GM21786 (cell line): ENCODE results near the gene CPVL.

Experiments
- ATAC-seq: cut with Tn5 transposase; IDR thresholded peaks from one replicate; pipeline ENCODE4 v1.9.1; 2021; ENCODE audit not compliant: unreplicated experiment

Gene CPVL

DNA sequence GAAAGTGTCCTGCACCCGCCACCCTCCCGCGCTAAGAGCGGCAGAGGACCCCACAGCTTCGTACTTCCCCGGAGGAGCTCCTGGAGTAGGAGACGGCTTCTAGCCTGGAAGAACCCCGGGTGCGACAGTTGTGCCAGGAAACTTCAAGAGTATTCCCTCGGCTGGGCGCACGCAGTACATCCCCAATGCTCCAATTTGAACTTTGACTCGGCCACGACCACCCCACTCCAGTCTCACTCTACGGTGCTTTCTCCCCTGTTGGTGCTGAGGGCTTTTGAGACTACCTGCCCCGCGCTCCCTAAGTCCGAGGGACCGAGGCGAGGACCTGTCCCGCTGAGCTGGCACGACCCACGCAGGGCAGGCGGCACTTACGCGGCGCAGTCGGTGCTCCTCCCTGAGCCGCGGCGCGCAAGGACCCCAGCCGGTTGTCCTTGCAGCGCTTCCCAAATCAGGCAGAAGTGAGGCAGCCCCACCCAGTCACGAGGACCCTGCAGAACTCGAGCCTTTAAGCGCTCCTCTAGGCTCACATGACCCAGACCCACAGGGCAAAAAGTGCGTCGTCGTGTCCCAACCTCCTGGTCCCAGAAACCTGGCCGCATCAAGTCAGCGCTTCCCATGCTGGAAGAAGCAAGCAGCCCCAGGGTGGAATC, at the start of gene CPVL:
CPVL (minus strand) TSS at position 481 of the 650 bp plus-strand sequence. CDS start 25,476 bp downstream, outside the sequence.
- ATAC-seq: no peak

DNA sequence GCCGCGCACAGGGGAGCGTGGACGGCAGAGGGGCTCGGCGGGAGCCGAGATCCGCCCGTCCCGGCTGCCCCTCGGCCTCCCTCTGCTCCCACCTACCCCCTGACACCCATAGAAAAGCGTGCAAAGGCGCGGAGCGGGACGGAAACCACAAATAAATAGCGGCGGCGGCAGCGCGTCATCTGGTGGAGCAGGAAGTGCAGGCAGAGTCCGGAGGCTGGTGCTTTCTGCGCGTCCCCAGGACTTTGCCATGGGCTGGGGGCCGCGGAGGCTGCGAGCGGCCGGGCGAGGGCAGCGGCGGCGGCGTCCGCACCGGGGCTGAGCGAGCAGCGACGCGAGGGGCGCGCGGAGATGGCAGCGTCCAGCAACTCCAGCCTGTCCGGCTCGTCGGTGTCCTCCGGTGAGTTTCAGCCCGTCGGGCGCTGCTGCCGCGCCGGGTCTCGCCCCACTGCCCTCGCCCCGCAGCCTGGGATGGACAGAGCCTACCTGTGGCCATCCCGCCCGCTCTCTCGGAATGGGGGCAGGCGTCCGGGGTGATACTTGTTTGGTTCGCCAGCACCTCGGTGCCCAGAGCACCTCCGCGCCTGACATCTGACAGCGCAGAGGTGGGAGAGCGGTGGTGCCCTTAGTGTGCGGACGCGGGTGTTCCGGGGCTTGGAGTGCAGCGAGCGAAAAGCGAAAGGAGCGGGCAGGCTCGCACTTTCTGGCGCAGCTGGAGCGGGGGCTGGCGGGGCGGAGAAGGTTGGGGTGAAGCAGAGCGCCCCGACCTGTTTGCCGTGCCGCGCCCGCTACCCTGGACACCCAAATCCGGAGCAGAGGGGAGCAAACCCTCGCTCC, 48.5 kb upstream of the CPVL start, which contains the start of gene CHN2:
CHN2 (plus strand) TSS at position 182 of the 834 bp plus-strand sequence.
- no peak for ATAC-seq

DNA sequence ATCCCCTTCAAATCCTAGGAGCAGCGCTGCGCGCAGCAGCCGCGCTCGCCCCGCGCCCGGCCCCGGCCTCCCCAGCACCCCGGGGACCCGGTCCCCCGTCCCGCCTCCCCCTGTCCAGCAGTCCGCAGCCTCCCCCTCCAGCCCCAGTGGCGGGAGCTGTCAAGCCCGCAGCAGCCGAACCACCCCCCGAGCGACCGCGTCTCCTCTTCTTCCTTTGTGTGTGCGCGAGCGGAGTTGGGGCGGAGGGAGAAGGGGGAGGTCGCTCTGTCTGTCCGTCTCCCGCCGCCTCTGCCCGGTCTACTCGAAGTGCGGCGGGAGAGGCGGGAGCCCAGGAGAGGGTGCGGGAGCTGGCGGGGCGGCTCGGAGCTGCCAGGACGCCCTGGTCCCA, 47.9 kb upstream of the CPVL start:
- no peak for ATAC-seq

DNA sequence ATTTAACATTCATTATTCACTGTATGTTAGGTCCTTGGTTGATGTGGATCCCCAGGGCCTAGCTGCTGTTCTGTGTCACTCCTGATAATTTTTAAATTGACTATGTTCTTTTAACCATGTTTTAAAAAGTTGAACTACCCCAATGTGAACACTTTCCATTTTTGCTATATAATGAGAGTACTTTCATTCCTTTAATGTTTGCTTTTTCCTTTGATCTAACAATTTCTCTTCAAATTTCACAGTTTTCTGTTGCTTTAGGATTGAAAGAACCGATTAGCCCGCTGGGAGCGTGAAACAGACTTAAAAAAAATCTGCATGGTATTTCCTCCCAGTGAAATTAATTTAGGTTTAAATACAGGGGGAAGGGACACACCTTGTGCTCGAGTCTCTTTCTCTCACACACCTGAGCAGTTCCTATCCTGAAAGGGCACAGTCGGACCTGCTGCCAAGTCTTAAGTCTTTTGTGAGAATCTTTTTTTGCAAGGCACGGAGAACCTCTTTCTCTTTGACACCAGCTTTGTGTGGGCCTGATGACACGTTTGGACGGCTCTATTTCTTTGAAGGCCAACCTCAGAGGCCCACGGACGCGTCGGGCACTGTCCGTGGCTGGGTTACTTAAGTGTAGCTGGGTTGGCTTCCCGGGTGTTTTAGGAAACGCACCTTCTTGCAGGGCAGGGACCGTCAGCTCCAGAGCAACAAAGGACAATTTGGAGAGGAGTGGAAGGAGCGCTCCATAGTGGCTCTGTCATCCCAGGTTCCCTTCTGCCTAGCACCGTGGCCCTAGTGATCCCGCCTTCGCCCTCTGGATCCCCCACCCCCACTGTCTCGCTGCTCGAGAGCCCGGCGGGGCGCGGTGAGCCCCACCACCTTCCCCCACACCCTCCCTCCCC, 47.2 kb upstream of the CPVL start:
- no peak for ATAC-seq

DNA sequence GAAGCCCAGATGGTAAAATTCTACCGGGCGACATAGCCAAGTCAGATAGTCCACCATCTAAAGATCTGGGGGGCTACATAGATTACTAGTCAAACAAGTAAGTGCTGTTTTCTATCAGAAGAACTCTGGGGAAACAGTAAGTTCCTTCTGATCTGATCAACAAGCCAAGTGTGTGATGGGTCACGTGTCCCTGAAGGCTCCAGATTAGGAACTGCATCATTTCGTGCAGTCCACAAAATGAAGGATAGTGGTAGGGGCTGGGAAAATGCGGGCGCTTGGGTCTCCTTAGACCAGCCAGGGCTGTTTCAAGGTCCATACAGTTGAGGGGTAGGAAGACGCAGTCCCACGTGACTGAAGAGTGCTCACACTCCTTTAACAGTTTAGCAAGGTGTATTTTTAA, 46.5 kb upstream of the CPVL start:
- no peak for ATAC-seq

DNA sequence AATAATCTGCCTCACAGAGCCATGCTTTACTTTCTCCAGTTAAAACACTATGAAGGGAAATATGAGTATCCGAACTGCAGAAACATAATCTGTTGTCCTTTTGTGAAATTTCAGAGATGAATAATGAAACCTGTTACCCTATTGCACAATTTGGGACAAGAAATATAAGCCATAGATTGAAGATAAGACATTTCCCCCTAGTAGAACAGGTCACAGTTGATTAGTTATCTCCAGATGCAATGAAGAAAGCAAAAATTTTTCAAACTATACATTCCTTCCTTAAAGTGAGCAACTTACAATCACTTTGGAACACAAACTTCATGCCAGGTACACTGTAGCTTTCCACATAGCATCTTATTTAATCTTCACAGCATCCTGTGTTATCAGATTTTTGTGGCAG, 46.0 kb upstream of the CPVL start:
- no peak for ATAC-seq

DNA sequence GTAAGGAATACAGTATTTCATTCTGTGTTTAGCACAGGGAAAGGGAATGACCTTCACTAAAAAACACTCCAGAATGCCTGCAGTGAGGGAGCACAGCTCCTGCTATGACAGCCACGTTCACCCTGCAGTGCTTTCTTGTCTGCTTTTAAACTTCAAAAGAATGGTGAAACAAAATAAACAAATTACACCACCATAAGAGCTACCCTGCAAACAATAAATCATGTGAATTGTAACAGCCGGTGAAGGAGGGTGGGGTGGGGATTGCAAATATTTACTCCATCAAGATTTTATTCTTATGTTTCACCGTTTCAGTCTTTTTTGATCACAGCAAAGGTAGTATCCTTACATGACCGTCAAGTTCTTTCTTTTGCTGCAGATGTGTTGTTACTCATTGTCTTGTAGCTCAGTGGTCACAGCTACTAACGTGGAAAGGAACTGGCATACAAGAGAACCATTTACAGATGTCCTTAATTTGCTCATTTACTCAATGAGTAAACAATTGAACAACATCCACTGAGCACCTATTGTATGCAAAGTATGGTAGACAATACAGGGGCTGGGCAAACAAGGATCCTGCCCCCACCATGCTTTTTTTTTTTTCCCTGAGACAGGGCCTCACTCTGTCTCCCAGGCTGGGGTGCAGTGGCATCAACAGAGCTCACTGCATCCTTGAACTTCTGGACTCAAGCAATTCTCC, 44.2 kb upstream of the CPVL start:
- ATAC-seq: no peak

DNA sequence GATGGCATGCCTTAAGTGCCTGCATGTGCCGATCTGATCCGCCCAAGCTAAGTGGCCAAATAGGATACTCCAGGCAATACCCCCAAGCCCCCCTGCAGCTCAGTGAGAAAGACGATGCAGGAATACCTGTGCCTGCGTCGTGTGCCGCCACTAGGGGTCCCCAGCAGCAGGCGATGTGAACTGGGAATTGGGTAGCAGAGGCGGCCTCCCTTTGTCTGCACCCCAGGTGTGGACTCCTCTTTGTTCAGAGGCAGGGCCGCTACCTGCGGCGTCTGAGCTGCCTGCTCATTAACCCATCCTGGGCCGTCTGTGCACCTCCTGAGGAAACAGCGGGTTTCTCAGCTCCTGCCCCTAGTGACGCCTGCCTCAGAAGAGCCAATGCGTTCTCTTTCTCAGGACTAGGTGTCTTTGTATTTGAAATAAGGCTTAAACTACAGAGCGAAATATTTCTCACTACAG, 43.4 kb upstream of the CPVL start:
- ATAC-seq: peak; percentile 53

DNA sequence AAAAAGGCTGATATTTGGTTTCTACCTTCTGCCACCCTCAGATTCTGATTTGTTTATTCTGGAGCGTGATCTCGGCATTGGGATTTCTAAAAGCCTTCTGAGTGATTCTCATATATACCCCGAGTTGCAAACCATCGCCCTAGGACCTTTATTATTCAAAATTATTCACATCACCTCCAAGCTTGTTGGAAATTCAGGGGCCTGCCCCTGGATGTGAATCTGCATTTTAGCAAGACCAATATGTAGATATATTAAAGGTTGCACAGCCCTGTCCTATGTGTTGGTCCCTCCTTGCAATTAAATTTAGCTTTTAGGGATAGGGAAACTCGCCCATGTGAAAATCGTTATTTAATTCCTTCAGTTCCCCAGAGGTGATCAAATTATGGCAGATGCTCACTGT, 39.3 kb upstream of the CPVL start:
- no peak for ATAC-seq

DNA sequence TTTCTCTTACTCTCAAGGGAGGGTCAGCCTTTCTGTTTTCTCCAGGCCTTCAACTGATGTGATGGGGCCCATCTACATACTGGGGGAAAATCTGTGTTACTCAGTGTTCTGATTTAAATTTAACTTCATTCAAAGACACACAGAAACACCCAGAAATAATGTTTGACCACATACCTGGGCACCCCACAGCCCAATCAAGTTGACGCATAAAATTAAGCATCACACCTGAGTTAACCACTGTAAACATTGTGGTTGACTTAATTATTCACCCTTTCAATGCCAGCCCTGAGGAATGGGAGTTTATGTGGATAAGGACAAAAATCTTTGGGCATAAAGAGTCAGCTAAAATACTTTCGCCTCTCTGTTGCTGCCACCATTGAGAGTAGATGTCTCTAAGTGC, 38.3 kb upstream of the CPVL start:
- ATAC-seq: no peak

DNA sequence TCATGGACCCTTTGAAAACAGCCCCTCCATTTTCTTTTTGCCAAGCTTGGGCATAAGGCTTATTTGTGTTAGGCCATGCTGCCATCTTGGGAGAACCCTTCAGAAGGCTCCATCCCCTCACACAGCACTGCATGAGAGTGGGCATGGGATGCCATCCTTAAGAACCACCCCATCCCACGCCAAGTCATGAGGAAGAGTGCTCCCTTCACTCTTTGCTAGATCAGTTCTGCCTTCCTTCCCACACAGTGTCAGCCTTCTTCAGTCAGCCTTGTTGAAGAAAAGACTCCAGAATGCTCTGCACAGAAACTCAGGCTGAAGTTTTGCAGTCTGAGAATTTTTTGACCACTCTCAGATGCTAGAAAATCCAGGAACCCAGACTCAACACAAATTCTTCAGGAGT, 32.8 kb upstream of the CPVL start:
- ATAC-seq: no peak

DNA sequence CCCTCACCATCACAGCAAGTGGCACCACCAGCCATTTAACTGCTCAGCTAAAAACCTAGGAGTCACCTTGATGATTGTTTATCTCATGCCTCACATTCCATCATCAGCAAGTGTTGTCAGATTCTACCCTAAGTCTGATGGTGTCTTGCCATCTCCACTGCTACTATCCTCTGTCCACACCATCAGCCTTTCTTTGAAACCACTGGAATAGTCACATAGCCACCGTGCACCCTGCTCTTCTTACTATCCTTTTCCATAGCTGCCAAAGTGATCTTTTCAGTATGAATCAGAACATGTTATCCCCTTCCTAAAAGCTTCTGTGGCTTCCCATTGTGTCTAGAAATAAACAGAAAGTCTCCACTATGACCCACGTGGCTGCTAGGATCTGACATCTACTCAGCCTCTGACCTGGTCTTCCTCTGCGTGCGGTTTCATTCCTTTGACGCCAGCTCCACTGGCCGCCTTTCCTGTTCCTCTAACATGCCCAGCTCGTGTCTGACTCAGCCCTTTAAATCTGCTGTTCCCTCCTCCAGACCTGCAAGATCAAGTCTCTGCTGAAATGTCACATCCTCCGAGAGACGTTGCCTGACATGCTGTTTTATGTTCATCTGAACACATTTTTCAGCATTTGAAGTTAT, 31.7 kb upstream of the CPVL start:
- no peak for ATAC-seq

DNA sequence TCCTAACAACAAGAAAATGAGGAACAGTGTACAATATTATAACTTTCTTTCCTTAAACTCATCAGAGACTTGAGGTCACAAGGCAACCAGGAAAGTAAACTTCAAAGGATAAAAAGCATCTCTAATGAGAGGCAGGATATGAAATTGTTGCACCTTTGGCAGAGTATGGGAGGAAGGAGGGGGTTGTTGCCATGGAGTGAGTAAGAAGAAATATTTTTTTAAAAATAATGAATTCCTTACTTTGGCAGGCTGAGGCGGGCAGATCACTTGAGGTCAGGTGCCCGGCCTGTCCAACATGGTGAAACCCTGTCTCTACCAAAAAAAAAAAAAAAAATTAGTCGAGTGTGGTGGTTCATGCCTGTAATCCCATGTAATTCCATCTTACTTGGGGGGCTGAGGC, 27.1 kb upstream of the CPVL start:
- no peak for ATAC-seq

DNA sequence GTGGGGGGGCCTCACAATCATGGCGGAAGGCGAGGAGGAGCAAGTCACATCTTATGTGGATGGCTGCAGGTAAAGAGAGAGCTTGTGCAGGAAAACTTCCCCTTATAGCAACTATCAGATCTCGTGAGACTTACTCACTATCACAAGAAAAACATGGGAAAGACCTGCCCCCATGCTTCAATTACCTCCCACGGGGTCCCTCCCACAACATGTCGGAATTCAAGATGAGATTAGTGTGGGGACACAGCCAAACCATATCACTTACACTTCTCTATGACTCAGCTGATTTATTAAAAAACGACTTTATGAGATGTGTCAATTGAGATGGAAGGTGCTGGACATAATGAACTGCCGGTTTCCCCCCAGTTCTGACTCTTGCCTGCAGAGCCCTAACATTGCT, 24.4 kb upstream of the CPVL start:
- no peak for ATAC-seq

DNA sequence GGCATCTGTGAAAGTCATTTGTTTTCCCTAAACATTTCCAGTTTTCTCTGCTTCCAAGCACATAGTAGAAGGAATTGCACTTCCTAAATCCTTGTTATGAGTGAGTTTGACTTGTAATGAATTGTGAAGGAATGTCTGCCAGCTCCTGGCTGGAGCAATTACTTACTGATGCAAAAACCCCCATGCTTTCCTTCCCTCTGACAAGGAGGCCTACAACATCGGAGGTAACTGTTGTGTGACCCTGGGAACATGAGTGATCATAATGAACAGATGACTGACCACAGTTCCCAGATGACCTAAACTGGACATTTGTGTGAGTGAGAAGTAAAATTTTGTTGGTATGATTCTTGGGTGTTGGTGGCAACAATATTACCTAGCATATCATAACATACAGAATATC, 21.4 kb upstream of the CPVL start:
- no peak for ATAC-seq

DNA sequence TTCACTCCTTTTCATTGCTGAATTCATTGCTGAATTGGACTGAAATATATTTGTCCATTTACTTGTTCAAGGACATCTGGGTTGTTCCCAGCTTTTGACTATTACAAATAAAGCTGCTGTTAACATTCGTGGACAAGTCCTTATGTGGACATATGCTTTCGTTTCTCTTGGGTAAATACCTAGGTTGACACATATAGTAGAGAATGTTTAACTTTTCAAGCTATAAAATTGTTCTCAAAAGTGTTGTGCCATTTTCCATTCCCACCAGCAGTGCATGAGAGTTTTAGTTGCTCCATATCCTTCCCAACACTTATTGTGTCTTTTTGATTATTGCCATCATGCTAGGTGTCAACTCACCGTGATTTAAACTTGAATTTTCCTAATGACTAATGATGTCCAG, 17.5 kb upstream of the CPVL start:
- ATAC-seq: no peak

DNA sequence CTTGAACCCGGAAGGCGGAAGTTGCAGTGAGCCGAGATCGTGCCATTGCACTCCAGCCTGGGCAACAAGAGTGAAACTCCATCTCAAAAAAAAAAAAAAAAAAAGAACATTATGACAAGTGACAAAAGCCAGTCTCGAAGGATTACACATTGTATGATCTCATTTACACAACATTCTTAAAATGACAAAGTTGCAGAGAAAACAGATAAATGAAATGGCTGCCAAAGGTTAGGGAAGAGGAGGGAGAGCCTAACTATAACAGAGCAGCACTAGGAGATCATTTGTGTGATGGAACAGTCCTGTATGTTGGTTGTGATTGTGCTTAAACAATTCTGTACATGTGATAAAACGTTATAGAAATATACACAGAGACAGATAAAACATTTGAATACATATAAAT, 16.2 kb upstream of the CPVL start:
- no peak for ATAC-seq

DNA sequence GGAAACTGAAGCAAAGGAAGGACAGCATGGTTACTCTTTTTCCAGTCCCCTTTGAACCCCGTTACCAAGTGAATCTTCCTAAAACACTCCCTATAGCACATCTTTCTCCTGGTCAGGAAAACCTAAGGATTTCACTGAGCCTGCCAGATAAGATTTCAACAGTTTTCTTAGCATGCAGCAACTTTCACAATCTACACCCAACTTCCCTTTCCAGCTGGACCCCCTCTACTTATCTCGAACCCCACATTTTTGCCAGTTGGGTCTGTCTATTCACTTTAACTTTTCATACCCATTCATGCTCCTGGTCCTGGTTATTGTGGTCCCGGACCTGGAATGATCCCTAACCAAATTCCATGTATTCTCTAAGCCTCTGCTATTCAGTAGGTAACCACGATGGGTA, 14.9 kb upstream of the CPVL start:
- no peak for ATAC-seq

DNA sequence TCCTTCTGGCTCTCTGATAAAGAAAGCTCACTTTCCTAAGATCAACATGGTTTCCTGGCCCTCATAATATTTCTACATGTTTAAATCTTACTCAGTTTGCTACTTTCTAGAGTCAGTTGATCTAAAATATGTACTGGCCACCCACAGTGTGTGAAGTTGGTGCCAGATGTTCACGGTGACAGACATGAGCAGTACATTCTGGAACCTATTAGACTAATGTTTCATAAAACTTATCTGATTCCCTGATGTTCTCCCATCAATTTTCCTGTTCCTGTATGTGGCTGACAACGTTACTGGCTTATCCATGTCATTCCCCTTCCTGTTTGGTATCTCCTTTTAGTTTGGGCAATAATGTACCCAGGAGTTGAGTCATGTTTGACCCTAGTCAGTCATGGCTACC, 13.7 kb upstream of the CPVL start:
- no peak for ATAC-seq

DNA sequence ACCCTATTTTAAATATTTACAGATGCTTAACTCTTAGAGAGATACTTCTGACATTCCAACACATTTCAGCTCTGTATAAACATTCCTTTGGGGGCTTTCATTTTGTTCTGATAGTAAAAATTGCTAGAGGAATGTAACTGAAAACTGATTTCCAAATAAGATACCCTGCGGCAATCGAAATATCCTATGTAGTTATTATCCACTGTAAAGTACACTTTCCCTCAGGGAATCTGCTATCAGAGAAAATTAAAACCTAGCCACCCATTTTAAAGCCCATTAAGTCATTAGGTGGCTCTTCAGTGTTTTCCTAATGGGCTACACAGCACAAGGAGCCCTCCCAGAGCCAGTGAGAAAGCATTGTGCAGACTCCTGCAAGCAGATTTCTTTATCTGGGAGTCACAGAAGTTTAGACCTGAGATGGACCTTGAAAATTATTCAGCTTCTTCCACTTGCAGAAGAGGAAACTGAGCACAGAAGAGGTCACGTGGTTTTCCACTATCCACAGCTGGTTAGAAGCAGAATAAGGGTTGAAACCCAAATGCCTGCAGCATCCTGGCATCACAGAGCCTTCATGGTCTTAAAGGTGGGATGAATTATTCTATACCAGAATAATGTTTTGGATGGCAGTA, 12.6 kb upstream of the CPVL start:
- no peak for ATAC-seq
